Smooth muscle cell (in vitro differentiated cells): ENCODE measurements around the gene VSIG10L2. TPM values are rescaled to one million over a fixed set of nuclear protein-coding genes. Genes with fewer than 3 reads are reported as not detected.

Source experiments
- DNase-seq: peaks from one replicate; lab custom pipeline; 2025; ENCODE audit not compliant: unreplicated experiment; lab: John Stamatoyannopoulos, UW
- H2AFZ ChIP-seq: fragments of 200-600 bp; sonication (generic); 2 replicates; pipeline ENCODE4 v1.6.0; 2016; ENCODE audit warnings: antibody characterized with exemption, low read depth, mild to moderate bottlenecking
- H3F3A ChIP-seq: fragments of 200-600 bp; sonication (generic); 2 replicates; pipeline ENCODE4 v1.6.0; 2017; ENCODE audit warnings: antibody characterized with exemption, low read depth
- H3K27ac ChIP-seq: fragments of 200-600 bp; sonication (generic); 2 replicates; pipeline ENCODE4 v1.5.1; 2016; ENCODE audit warnings: low read depth, mild to moderate bottlenecking
- H3K27me3 ChIP-seq: fragments of 200-600 bp; sonication (generic); 2 replicates; pipeline ENCODE4 v1.6.1; 2016; ENCODE audit warnings: low read depth, mild to moderate bottlenecking
- H3K36me3 ChIP-seq: fragments of 200-600 bp; sonication (generic); 2 replicates; pipeline ENCODE4 v1.5.1; 2016; ENCODE audit warnings: low read depth
- H3K4me1 ChIP-seq: fragments of 200-600 bp; sonication (generic); 2 replicates; pipeline ENCODE4 v1.5.1; 2016; ENCODE audit warnings: low read depth
- H3K4me2 ChIP-seq: fragments of 200-600 bp; sonication (generic); 2 replicates; pipeline ENCODE4 v1.6.0; 2016; ENCODE audit warnings: mild to moderate bottlenecking
- H3K4me3 ChIP-seq: fragments of 200-600 bp; sonication (generic); 2 replicates; pipeline ENCODE4 v1.5.1; 2016; ENCODE audit warnings: mild to moderate bottlenecking
- H3K79me2 ChIP-seq: fragments of 200-600 bp; sonication (generic); 2 replicates; pipeline ENCODE4 v1.6.0; 2016; ENCODE audit warnings: low read depth, mild to moderate bottlenecking
- H3K9ac ChIP-seq: fragments of 200-600 bp; sonication (generic); 2 replicates; pipeline ENCODE4 v1.6.0; 2016; ENCODE audit warnings: low read depth
- H3K9me3 ChIP-seq: fragments of 200-600 bp; sonication (generic); replicated peaks from 2 replicates; pipeline ENCODE4 v1.5.1; 2016; ENCODE audit warnings: low read depth
- H4K20me1 ChIP-seq: fragments of 200-600 bp; sonication (generic); 2 replicates; pipeline ENCODE4 v1.6.0; 2016; ENCODE audit warnings: low read depth
- WGBS: methylation state at CpG from one replicate; pipeline ENCODE4 v1.1.7; 2016; ENCODE audit warnings: low lambda C conversion rate; 5-methylcytosine and 5-hydroxymethylcytosine counted together
- polyA plus RNA-seq: library from polyadenylated mRNA; unstranded; fragments of >200 nt; fragmentation: Nextera tagmentation; extraction: Ambion mirVana; gene quantifications from 2 replicates; pipeline ENCODE4 v1.2.1, GENCODE V29; 2016
- total RNA-seq: library from RNA; depleted of rRNA; stranded (reverse); fragments of >200 nt; gene quantifications from 2 replicates; pipeline ENCODE4 v1.2.3, GENCODE V29; 2014
- TF ChIP-seq, protein P1 (sequence below): fragments of 200-600 bp; sonication (generic); IDR thresholded peaks from 2 replicates; pipeline ENCODE4 v1.5.1; 2017; ENCODE audit warnings: borderline replicate concordance, mild to moderate bottlenecking, antibody characterized with exemption; ENCODE audit not compliant: insufficient read depth, poor library complexity, severe bottlenecking

VSIG10L2 gene
- total and polyA plus RNA-seq, 2 experiments from 2014 or later: not detected

DNA sequence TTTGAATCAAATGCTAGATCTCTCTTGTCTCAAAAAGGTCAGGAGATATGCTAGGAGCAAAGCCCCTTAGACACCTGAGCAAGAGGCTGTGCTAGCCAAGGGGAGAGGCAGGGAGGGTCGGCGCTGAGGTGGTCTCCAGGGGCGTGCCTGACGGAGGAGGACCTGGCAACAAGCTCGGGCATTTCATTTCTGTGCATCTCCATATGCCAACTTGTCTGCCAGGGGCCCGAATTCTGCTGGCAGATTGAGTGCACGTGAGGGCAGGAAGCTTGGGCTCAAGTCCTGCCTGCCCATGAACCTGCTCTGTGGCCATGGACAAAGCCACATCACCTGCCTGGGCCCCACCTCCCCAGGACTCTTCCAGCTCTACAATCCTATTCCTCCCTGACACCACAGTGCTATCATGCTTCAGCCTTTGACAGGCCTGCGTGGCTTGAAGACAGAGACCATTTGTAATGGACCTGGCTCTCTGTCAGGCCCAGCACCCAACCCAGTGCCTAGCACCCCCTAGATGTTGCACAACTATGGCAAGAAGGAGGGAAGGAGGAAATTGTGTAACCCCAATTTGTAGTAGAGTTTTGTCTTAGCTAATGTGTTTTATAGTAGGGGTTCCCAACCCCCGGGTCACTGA, 16.3 kb upstream of the VSIG10L2 start:
- Histone ChIP-seq H3K79me2 (no peaks in the 10 kb centered on the region), H2AFZ (no peak overlapping the region), H3K4me3 (no peak overlapping the region), H3K4me2 (no peak overlapping the region), H3F3A (no peaks in the 10 kb centered on the region), H3K27me3 (no peaks in the 10 kb centered on the region), H3K9me3 (no peaks in the 10 kb centered on the region), H3K27ac (no peak overlapping the region), H3K36me3 (no peaks in the 10 kb centered on the region), H3K9ac (no peak overlapping the region), H4K20me1 (no peaks in the 10 kb centered on the region), H3K4me1 (no peaks in the 10 kb centered on the region)
- TF ChIP-seq, protein P1, sequence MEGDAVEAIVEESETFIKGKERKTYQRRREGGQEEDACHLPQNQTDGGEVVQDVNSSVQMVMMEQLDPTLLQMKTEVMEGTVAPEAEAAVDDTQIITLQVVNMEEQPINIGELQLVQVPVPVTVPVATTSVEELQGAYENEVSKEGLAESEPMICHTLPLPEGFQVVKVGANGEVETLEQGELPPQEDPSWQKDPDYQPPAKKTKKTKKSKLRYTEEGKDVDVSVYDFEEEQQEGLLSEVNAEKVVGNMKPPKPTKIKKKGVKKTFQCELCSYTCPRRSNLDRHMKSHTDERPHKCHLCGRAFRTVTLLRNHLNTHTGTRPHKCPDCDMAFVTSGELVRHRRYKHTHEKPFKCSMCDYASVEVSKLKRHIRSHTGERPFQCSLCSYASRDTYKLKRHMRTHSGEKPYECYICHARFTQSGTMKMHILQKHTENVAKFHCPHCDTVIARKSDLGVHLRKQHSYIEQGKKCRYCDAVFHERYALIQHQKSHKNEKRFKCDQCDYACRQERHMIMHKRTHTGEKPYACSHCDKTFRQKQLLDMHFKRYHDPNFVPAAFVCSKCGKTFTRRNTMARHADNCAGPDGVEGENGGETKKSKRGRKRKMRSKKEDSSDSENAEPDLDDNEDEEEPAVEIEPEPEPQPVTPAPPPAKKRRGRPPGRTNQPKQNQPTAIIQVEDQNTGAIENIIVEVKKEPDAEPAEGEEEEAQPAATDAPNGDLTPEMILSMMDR: no peak
- no peak for DNase-seq
- 94% methylated on average over 9 of the region's 9 CpGs for WGBS

DNA sequence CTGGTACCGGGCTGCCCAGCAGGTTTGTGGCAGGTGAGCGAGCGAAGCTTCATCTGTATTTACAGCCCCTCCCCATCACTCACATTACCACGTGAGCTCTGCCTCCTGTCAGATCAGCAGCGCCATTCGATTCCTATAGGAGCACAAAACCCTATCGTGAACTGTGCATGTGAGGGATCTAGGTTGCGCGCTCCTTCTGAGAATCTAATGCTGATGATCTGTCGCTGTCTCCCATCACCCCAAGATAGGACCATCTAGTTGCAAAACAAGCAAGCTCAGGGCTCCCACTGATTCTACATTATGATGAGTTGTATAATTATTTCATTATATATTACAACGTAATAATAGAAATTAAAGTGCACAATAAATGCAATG, 15.8 kb upstream of the VSIG10L2 start:
- Histone ChIP-seq H2AFZ (no peak overlapping the region), H4K20me1 (no peaks in the 10 kb centered on the region), H3K4me2 (no peak overlapping the region), H3K27me3 (no peaks in the 10 kb centered on the region), H3K9ac (no peak overlapping the region), H3K4me3 (no peak overlapping the region), H3F3A (no peaks in the 10 kb centered on the region), H3K27ac (no peak overlapping the region), H3K79me2 (no peaks in the 10 kb centered on the region), H3K9me3 (no peaks in the 10 kb centered on the region), H3K36me3 (no peaks in the 10 kb centered on the region), H3K4me1 (no peaks in the 10 kb centered on the region)
- DNase-seq: no peak
- TF ChIP-seq, protein P1: no peak
- 92% methylated on average over 11 of the region's 11 CpGs for WGBS

DNA sequence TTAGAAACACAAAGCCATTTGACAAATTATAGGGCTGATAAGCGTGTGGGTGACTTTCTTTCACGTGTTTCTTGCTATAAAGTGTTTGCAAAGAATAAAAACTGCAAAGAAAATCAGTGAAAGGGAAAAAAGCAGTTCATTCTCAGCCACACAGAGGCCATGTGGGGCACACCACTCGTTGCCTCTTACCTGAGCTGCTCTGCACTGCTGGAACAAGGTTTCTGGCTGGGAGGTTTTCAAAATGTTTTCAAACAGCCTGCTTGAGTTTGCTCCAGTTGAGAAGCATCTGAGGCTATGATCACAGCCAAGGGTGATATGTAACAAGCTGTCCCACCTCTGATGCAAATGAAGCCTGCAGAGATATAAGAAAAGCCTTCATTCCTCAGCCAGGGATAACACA, 14.7 kb upstream of the VSIG10L2 start:
- Histone ChIP-seq H3K27ac (no peak overlapping the region), H3F3A (no peaks in the 10 kb centered on the region), H3K9me3 (no peaks in the 10 kb centered on the region), H3K79me2 (no peaks in the 10 kb centered on the region), H3K36me3 (no peaks in the 10 kb centered on the region), H3K9ac (no peak overlapping the region), H4K20me1 (no peaks in the 10 kb centered on the region), H3K4me3 (no peak overlapping the region), H3K4me2 (no peak overlapping the region), H2AFZ (no peak overlapping the region), H3K4me1 (no peaks in the 10 kb centered on the region), H3K27me3 (no peaks in the 10 kb centered on the region)
- TF ChIP-seq, protein P1: no peak
- DNase-seq: no peak
- WGBS: 72% methylated on average over 3 of the region's 3 CpGs

DNA sequence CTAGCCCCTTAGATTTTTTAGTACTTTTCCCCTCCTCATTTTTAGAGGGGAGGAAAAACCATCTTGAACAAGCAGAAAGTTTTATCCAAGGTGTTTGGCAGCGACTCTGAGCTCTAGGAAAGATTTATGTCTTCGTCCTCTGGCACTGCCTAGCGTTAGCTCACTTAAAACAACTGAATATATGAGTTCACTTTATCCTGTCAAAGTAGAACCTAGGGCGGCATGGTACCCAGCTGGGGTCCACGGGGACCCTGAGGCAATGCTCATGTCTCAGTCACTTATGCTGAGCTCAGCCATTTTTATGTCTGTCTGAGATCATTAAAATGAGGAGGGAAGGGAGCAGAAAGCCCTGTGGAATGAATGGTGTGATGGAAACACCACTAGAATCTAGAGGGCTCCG, 14.2 kb upstream of the VSIG10L2 start:
- H3K9ac ChIP-seq: no peak overlapping the region
- H3K9me3 ChIP-seq: no peaks in the 10 kb centered on the region
- H3K27ac ChIP-seq: no peak overlapping the region
- DNase-seq: no peak
- TF ChIP-seq, protein P1: no peak
- no peak overlapping the region for H3K4me2 ChIP-seq
- H4K20me1 ChIP-seq: no peaks in the 10 kb centered on the region
- WGBS: 89% methylated on average over 6 of the region's 6 CpGs
- H3F3A ChIP-seq: no peaks in the 10 kb centered on the region
- H2AFZ ChIP-seq: no peak overlapping the region
- no peak overlapping the region for H3K4me3 ChIP-seq
- H3K79me2 ChIP-seq: no peaks in the 10 kb centered on the region
- no peaks in the 10 kb centered on the region for H3K36me3 ChIP-seq
- H3K27me3 ChIP-seq: no peaks in the 10 kb centered on the region
- H3K4me1 ChIP-seq: no peaks in the 10 kb centered on the region
